PC-9 (cell line): ENCODE data around the gene PRTG. TPM values are rescaled to one million over a fixed set of nuclear protein-coding genes. Genes with fewer than 3 reads are reported as not detected.
"Not testable (repeated sequence)": the region's sequence is repeated elsewhere in the genome, so short reads cannot be mapped to it uniquely, and the experiment has no call there.

Source experiments
- BruUV-seq: library from RNA; stranded (reverse); fragments of 400-500 nt; replicated peaks from 2 replicates; lab custom pipeline; 2021; lab: Mats Ljungman, UMichigan
- CTCF ChIA-PET: fragments of 300-600 bp; sonication (Branson Sonifier 250); formaldehyde crosslinking; loops from one replicate; lab custom pipeline; 2022; ENCODE audit warnings: antibody characterized with exemption; lab: Charles Lee
- POLR2A ChIA-PET: fragments of 300-600 bp; sonication (Branson Sonifier 250); formaldehyde crosslinking; loops from one replicate; lab custom pipeline; 2022; ENCODE audit warnings: antibody characterized with exemption; ENCODE audit not compliant: unreplicated experiment; lab: Charles Lee
- DNase-seq, 2 experiments: peaks; one replicate each; pipeline versions ENCODE4 v3.0.0 to v3.0.0-alpha.2; 2015 to 2022; ENCODE audit warnings: mixed read lengths in 1 of 2
- H2AFZ ChIP-seq: fragments of 200-600 bp; sonication (generic); 2 replicates; pipeline ENCODE4 v1.8.1; 2017; ENCODE audit warnings: antibody characterized with exemption
- H3F3A ChIP-seq: fragments of 200-600 bp; sonication (generic); 2 replicates; pipeline ENCODE4 v1.8.1; 2017; ENCODE audit warnings: antibody characterized with exemption, mild to moderate bottlenecking, low read depth; ENCODE audit not compliant: insufficient read depth
- H3K27ac ChIP-seq: fragments of 200-600 bp; sonication (generic); 2 replicates; pipeline ENCODE4 v1.6.1; 2016; ENCODE audit warnings: mixed run types
- H3K27me3 ChIP-seq: fragments of 200-600 bp; sonication (generic); 2 replicates; pipeline ENCODE4 v1.6.1; 2016; ENCODE audit warnings: low read depth, mixed run types; ENCODE audit not compliant: insufficient read depth
- H3K36me3 ChIP-seq: fragments of 200-600 bp; sonication (generic); 2 replicates; pipeline ENCODE4 v1.6.1; 2016; ENCODE audit warnings: low read depth, mixed run types
- H3K4me1 ChIP-seq: fragments of 200-600 bp; sonication (generic); replicated peaks from 2 replicates; pipeline ENCODE4 v1.6.1; 2016; ENCODE audit warnings: mixed run types; ENCODE audit not compliant: insufficient read depth
- H3K4me2 ChIP-seq: fragments of 200-600 bp; sonication (generic); 2 replicates; pipeline ENCODE4 v1.6.1; 2017; ENCODE audit warnings: mixed run types
- H3K4me3 ChIP-seq: fragments of 200-600 bp; sonication (generic); 2 replicates; pipeline ENCODE4 v1.6.1; 2016; ENCODE audit warnings: mixed run types
- H3K79me2 ChIP-seq: fragments of 200-600 bp; sonication (generic); 2 replicates; pipeline ENCODE4 v1.6.1; 2017; ENCODE audit warnings: low read depth, mixed run types
- H3K9me2 ChIP-seq: fragments of 200-600 bp; sonication (generic); 2 replicates; pipeline ENCODE4 v1.8.1; 2017; ENCODE audit warnings: mild to moderate bottlenecking; ENCODE audit not compliant: insufficient read depth
- H3K9me3 ChIP-seq: fragments of 200-600 bp; sonication (generic); 2 replicates; pipeline ENCODE4 v1.8.1; 2016; ENCODE audit warnings: low read depth; ENCODE audit not compliant: insufficient read depth
- H4K20me1 ChIP-seq: fragments of 200-600 bp; sonication (generic); 2 replicates; pipeline ENCODE4 v1.8.1; 2017; ENCODE audit not compliant: insufficient read depth
- EZH2 ChIP-seq: fragments of 200-600 bp; sonication (generic); IDR thresholded peaks from 2 replicates; pipeline ENCODE4 v1.8.0; 2017; ENCODE audit warnings: antibody characterized with exemption, low read depth
- intact Hi-C: fragments of 100-400 bp; cut with micrococcal nuclease; formaldehyde crosslinking; loops from one replicate; pipeline ENCODE4 v1.10.0; 2022; ENCODE audit not compliant: unreplicated experiment
- total RNA-seq: library from RNA; stranded (reverse); gene quantifications from 2 replicates; pipeline ENCODE4 v1.2.3, GENCODE V29; 2021
- TF ChIP-seq, protein P1 (sequence below): fragments of 200-600 bp; sonication (generic); conservative IDR thresholded peaks from 2 replicates; pipeline ENCODE4 v1.6.1; 2017; ENCODE audit warnings: mixed run types, antibody characterized with exemption, mild to moderate bottlenecking, moderate library complexity

PRTG gene
- total RNA-seq, 1 experiment from 2014 or later = 11.4 TPM

DNA sequence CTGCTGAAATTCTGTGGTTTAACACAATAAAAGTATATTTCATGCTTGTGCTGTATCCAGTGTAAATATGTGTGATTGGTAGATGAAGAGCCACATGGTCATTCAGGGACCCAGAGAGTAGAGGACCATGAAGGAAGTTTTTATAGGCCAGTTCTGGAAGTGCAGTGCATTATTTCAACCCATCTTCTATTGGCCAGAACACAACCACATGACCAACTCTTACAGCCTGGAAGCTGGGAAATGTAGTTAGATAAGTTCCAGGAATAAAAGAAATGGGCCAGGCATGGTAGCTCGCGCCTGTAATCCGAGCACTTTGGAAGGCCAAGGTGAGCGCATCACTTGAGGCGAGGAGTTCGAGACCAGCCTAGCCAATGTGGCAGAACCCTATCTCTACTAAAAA lies 21.4 kb upstream of the PRTG start:
- no TSS peak for BruUV-seq
- Histone ChIP-seq H2AFZ (no peak overlapping the region), H4K20me1 (no peaks in the 10 kb centered on the region), H3K4me2 (no peak overlapping the region), H3K36me3 (no peaks in the 10 kb centered on the region), H3F3A (no peaks in the 10 kb centered on the region), H3K27me3 (no peaks in the 10 kb centered on the region), H3K4me1 (peaks cover 6% of the 10 kb centered on the region; the same call in 1 of the 2 replicates), H3K9me2 (no peaks in the 10 kb centered on the region), H3K9me3 (no peaks in the 10 kb centered on the region), H3K4me3 (no peak overlapping the region), H3K79me2 (no peaks in the 10 kb centered on the region), H3K27ac (no peak overlapping the region)
- CTCF ChIA-PET = no interaction called here
- intact Hi-C loops = no loop called here
- TF ChIP-seq, protein P1, sequence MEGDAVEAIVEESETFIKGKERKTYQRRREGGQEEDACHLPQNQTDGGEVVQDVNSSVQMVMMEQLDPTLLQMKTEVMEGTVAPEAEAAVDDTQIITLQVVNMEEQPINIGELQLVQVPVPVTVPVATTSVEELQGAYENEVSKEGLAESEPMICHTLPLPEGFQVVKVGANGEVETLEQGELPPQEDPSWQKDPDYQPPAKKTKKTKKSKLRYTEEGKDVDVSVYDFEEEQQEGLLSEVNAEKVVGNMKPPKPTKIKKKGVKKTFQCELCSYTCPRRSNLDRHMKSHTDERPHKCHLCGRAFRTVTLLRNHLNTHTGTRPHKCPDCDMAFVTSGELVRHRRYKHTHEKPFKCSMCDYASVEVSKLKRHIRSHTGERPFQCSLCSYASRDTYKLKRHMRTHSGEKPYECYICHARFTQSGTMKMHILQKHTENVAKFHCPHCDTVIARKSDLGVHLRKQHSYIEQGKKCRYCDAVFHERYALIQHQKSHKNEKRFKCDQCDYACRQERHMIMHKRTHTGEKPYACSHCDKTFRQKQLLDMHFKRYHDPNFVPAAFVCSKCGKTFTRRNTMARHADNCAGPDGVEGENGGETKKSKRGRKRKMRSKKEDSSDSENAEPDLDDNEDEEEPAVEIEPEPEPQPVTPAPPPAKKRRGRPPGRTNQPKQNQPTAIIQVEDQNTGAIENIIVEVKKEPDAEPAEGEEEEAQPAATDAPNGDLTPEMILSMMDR = no peak
- no peak for TF ChIP-seq EZH2
- DNase-seq = no peak
- POLR2A ChIA-PET = no interaction called here

DNA sequence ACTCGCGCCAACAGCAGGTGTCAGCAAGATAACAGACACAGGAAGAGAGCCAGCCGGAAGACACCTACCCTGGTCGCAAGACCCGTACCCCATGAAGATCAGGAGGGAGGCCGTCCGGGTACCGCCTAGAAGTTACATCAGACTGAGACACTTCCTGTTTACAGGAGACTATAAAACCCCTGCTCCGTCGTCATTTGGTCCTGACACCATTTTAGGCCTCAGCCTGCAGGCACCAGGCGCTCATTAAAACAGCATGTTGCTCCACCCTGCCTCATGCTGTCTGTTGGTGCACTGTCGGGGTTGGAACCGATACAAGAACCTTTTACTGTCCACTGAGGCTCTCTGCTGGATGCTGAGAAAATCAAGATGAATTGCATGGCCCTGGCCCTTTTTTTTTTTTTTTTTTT lies 15.6 kb upstream of the PRTG start:
- no peak overlapping the region for H3K4me3 ChIP-seq
- no peaks in the 10 kb centered on the region for H3K9me3 ChIP-seq
- ChIA-PET CTCF (no interaction called here), POLR2A (interaction anchor here (0.7 kb wide), 1 partner anchor 44 kb away, joined by 3 read pairs; no protein-coding TSS in a partner anchor)
- H3K27ac ChIP-seq = no peak overlapping the region
- H3K4me2 ChIP-seq = no peak overlapping the region
- no TSS peak for BruUV-seq
- H3K27me3 ChIP-seq = no peaks in the 10 kb centered on the region
- no peaks in the 10 kb centered on the region for H4K20me1 ChIP-seq
- intact Hi-C loops = no loop called here
- no peaks in the 10 kb centered on the region for H3K4me1 ChIP-seq
- no peaks in the 10 kb centered on the region for H3K36me3 ChIP-seq
- no peaks in the 10 kb centered on the region for H3K9me2 ChIP-seq
- no peaks in the 10 kb centered on the region for H3F3A ChIP-seq
- H3K79me2 ChIP-seq = no peaks in the 10 kb centered on the region
- DNase-seq = no peak
- TF ChIP-seq EZH2 = no peak
- TF ChIP-seq, protein P1 = no peak
- H2AFZ ChIP-seq = no peak overlapping the region

DNA sequence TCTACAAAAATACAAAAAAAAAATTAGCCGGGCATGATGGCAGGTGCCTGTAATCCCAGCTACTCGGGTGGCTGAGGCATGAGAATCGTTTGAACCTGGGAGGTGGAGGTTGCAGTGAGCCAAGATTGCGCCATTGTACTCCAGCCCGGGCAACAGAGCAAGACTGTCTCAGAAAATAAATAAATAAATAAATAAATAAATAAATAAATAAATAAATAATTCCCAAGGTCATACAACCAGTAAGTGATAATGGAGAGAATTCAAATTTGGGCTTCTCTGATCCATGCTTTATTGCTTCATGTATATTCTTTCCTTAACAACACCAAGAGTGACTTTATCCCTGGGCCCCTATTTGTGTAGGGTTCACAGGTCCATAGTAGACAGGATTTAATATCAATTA lies 10.5 kb upstream of the PRTG start:
- POLR2A ChIA-PET, H3F3A ChIP-seq, H3K27me3 ChIP-seq, H3K9me3 ChIP-seq, H3K4me1 ChIP-seq, intact Hi-C loops, BruUV-seq, H3K79me2 ChIP-seq, H4K20me1 ChIP-seq, H3K4me2 ChIP-seq, H3K27ac ChIP-seq, H3K4me3 ChIP-seq, H2AFZ ChIP-seq, H3K36me3 ChIP-seq, CTCF ChIA-PET, DNase-seq, H3K9me2 ChIP-seq: not testable (repeated sequence)

DNA sequence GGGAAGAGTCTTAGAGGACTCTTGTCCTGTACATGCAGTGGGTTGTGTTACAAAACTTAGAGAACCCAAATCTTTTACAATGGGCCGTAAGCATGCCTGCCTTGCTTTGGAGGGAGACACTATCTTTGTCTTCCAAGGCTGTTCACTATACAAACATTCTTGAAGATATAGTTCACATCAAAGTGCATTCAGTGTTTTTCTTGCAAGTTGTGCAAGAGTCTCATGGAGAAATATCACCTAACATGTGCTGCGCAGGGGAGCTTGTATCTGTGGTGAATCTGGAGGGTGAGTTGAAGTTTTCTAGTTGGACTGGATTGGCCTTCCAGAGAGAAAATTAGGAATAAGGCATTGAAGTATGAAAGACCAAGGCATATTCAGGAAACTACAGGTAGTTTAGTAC lies 7.8 kb upstream of the PRTG start:
- ChIA-PET POLR2A (no interaction called here), CTCF (no interaction called here)
- BruUV-seq = no TSS peak
- H3F3A ChIP-seq = no peaks in the 10 kb centered on the region
- no peak overlapping the region for H2AFZ ChIP-seq
- H3K4me2 ChIP-seq = no peak overlapping the region
- H3K27ac ChIP-seq = no peak overlapping the region
- H3K9me3 ChIP-seq = no peaks in the 10 kb centered on the region
- H3K27me3 ChIP-seq = no peaks in the 10 kb centered on the region
- H3K9me2 ChIP-seq = no peaks in the 10 kb centered on the region
- no peaks in the 10 kb centered on the region for H4K20me1 ChIP-seq
- no peaks in the 10 kb centered on the region for H3K79me2 ChIP-seq
- no peak overlapping the region for H3K4me3 ChIP-seq
- no peaks in the 10 kb centered on the region for H3K36me3 ChIP-seq
- intact Hi-C loops = no loop called here
- TF ChIP-seq, protein P1 = no peak
- TF ChIP-seq EZH2 = no peak
- DNase-seq = no peak
- H3K4me1 ChIP-seq = no peaks in the 10 kb centered on the region
